GM12875 (cell line): ENCODE results near the gene NEK11.

Source experiments
- H3K4me3 ChIP-seq: one replicate; pipeline ENCODE4 v1.5.1; 2011; ENCODE audit warnings: low read depth, low read length, control low read depth
- TF ChIP-seq, protein P1 (sequence below): IDR thresholded peaks from 2 replicates; pipeline ENCODE4 v1.5.1; 2011; ENCODE audit warnings: low read depth, mild to moderate bottlenecking, control low read depth, inconsistent platforms, low read length, moderate library complexity, borderline replicate concordance; ENCODE audit not compliant: insufficient read depth

The NEK11 gene

DNA sequence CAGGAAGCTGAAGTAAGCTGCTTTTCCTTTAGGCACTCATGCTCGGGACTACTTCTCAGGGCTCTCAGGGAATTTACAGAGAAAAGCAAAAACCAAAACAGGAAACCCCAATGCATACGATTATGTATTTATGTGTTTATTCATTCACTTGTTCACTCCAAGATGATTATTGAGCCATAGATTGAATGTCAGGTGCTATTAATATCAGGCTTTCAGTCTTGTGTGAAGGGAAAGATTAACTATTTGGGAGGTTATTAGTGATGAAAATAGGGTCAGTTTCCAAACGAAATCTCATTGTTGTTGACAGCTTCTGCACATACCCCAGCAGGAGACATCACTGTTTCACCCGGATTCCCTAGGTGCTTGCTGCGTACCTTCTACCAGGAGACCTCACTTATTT is 135.8 kb downstream of the NEK11 start:
- no peak overlapping the region for H3K4me3 ChIP-seq

DNA sequence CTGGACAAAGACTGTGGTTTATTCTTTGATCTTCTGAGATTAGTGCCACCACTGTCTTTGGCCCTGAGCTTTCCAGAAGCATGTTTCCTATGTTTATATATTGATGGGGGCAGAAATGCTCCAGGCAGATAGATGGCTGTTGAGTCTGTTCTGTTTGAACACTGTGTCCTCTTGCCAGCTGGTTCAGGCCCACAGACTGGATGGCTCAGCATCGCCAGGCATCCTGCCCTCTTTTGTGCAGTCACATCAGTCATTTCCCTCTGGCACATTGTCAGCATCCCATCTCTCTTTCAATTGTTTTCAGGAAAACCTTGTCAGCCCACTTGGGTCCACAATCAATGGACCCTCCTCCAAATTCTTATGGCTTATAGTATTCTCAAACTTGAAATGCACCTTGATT is 141.2 kb downstream of the NEK11 start:
- no peak overlapping the region for H3K4me3 ChIP-seq
- TF ChIP-seq, protein P1, sequence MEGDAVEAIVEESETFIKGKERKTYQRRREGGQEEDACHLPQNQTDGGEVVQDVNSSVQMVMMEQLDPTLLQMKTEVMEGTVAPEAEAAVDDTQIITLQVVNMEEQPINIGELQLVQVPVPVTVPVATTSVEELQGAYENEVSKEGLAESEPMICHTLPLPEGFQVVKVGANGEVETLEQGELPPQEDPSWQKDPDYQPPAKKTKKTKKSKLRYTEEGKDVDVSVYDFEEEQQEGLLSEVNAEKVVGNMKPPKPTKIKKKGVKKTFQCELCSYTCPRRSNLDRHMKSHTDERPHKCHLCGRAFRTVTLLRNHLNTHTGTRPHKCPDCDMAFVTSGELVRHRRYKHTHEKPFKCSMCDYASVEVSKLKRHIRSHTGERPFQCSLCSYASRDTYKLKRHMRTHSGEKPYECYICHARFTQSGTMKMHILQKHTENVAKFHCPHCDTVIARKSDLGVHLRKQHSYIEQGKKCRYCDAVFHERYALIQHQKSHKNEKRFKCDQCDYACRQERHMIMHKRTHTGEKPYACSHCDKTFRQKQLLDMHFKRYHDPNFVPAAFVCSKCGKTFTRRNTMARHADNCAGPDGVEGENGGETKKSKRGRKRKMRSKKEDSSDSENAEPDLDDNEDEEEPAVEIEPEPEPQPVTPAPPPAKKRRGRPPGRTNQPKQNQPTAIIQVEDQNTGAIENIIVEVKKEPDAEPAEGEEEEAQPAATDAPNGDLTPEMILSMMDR = no peak

More for the DNA sequence above, 135.8 kb downstream of the NEK11 start:
- TF ChIP-seq, protein P1 = no peak

DNA sequence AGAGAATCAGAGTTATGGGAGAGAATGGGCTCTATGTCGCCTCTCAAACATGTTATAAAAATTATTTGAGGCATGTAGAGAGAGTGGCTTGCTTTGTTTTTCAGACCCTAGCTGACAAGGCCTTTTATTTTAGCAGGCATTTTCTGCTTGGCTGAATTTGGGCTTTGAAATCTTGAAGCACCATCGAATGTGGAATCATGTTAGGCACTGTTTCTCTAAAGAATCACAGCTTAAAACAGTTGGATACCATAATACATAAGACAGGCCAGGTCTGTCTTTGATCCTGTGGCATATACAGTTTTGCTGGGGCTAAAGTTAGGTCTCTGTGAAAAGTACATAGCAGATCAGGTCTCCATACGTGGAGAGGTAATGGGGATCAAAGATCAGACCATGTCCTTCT is 142.7 kb downstream of the NEK11 start:
- no peak overlapping the region for H3K4me3 ChIP-seq
- TF ChIP-seq, protein P1 = no peak

DNA sequence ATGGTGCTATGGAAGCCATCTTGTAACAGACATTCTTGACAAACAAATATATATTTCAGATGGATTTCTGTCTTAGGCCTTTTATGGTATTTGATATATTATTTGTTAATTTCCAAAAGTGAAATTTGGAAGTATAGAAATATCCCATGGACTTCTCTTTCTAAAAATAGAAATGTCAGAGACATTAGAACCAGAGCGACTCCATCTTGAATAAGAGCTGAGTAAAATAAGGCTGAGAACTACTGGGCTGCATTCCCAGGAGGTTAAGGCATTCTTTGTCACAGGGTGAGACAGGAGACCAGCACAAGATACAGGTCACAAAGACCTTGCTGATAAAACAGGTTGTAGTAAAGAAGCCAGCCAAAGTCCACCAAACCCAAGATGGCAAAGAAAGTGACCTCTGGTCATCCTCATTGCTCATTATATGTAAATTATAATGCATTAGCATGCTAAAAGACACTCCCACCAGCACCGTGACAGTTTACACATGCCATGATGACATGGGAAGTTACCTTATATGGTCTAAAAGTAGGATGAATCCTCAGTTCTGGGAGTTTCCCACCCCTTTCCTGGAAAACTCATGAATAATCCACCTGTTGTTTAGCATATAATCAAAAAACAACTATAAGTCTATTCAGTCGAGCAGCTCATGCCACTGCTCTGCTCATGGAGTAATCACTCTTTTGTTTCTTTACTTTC is 146.0 kb downstream of the NEK11 start:
- H3K4me3 ChIP-seq = no peak overlapping the region
- TF ChIP-seq, protein P1 = no peak

DNA sequence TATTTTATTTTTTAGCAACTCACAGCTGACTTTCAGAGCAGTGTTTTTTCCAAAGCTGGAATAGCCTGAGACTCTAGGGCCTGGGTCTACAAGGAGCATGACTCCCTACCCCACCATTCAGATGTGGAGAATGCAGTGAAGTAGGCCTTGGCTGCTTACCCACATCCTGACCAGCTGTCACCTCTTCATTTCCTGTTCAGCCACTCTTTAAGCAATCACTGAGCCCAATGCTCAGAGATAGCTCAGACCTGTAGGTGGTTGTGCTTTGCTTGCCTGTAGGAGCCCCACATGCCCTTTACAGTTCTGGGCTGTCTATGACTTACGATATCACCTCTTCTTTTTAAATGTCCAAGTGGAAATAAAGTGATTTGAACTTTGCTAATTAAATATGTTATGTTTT is 148.1 kb downstream of the NEK11 start:
- H3K4me3 ChIP-seq = no peak overlapping the region
- TF ChIP-seq, protein P1 = no peak

DNA sequence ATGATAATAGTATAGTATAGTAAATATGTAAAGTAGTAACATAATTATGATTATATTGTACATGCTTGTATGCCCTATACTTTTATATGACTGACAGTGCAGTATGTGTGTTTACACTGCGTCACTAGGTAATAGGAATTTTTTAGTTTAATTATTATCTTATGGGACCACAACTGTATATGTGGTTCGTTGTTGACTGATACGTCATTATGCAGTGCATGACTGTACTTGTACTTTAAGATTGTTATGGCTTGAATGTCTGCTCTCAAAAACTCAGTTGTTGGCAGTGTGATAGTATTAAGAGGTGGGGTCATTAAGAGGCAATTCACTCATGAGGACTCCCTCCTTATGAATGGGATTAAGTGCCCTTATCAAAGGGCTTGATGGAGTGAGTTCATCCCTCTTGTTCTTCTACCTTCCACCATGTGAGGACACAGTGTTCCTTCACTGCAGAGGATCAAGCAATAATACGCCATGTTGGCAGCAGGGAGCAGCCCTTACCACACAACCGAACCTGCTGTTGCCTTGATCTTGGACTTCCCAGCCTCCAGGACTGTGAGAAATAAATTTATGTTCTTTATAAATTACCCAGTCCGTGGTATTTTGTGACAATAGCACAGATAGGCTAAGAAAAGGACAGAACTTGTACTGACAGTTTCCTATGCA is 152.2 kb downstream of the NEK11 start:
- H3K4me3 ChIP-seq = no peak overlapping the region
- TF ChIP-seq, protein P1 = no peak

DNA sequence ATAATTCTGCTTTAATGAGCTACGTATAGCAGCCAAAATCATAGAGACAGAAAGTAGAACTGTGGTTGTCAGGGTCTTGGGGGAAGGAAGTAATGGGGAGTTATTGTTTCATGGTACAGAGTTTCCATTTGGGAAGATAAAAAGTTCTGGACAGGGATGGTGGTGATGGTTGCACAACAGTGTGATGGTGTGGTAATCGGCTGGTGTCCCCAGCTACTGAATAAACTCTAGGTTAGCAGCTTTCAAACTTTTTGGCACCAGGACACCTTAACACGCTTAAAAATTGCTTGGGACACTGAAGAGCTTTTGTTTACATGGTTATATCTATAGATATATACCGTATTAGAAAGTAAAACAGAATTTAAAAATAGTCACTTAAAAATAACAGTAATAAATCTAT is 166.0 kb downstream of the NEK11 start:
- H3K4me3 ChIP-seq = no peak overlapping the region
- TF ChIP-seq, protein P1 = no peak
